IPS DF 19.7 (cell line): ENCODE results near the gene IFNL2.
"Not testable (repeated sequence)": the region's sequence is repeated elsewhere in the genome, so short reads cannot be mapped to it uniquely, and the experiment has no call there.

Source experiments
- DNase-seq: peaks from one replicate; pipeline ENCODE4 v3.0.0-alpha.2; 2013; ENCODE audit warnings: low read depth, low spot score

Gene IFNL2

DNA sequence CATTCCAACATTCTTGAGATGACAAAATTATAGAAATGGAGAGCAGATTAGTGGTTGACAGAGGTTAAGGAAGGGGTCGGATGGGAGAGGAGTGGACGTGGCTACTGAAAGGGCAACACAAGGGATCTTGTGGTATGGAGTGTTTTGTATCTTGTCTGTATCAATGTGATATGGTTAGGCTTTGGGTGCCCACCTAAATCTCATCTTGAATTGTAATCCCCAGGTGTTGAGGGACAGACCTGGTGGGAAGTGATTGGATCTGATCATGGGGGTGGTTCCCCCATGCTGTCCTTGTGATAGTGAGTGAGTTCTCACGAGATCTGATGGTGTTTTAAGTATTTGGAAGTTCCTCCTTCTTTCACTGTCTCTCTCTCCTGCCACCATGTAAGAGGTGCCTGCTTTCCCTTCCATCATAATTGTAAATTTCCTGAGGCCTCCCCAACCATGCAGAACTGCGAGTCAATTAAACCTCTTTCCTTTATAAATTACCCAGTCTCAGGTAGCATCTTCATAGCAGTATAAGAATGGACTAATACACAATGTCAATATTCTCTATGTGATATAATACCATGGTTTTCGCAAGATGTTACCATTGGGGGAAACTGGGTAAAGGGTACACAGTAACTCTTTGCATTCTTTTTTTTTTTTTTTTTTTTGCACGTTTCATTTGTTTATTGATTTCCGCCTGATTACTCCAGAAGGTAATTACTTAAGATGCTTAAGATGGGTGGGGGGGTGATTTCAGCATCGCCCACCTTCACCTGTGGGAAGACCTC, 14.6 kb upstream of the IFNL2 start:
- no peak for DNase-seq

DNA sequence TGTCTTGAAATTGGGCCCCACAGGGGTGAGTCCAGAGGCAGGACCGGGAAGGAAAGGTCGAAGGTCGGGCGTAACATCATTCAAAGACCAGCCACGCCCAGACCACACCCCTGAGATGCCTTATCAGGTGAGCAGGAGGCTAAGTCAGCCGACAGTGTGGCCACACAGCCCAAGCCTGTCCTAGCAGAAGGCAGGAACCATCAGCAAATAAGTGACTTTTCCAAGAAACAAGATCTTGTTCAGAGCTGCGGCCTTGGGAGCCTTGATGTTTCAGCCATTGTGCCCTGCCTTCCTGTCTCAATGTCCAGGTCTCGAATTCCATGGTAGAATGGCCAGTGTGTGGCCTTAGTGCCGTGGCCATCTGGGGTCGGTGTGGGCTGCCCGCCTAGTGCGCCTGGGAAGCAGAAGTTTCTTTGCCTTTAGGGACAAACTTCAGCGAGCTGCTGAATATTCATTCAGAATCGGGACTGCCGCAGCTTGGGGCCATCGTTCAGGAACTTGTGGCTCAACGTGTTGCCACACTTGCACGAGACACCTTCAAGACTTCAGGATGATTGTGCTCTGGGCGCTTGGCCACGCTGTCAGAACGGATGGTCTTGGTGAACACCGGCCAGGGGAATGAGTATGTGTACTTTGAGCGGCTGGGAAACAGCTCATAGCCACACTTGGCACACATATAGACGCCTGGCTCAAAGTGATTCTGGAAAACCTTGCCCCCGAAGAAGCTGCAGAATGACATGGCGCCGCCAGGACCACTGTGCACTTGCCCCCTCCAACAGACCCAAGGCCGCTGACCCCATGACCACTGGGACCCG, 13.5 kb upstream of the IFNL2 start:
- no peak for DNase-seq

DNA sequence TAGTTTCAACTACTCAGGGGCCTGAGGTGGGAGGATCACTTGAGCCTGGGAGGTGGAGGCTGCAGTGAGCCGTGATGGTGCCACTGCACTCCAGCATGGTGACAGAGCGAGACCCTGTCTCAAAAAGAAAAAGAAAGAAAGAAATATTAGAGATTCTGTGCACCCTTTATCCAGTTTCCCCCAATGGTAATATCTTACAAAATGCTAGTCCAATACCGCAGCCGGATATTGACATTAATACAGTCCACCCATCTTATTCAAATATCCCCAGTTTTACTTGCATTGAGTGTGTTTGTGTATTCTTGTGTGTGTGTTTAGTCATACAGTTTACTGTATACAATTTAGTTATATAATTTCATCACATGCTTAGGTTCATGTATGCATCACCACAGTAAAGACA, 11.0 kb upstream of the IFNL2 start:
- no peak for DNase-seq

DNA sequence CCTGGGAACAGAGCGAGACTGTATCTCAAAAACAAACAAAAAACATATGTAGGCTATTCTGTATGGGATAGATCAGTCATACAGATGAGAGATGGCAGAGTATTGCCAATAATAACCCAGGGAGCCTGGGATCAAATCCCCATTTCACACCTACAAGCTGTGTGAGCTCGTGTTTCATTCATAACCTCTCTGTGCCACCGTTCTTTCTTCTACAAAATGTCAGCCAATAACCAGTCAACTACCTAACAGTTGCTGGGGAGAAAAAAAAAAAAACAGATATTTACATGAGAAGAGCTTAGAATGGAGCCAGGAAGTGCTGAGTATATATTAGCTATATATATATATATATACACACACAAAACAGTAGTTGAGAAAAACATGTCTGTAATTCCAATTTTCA, 6.5 kb upstream of the IFNL2 start:
- no peak for DNase-seq

DNA sequence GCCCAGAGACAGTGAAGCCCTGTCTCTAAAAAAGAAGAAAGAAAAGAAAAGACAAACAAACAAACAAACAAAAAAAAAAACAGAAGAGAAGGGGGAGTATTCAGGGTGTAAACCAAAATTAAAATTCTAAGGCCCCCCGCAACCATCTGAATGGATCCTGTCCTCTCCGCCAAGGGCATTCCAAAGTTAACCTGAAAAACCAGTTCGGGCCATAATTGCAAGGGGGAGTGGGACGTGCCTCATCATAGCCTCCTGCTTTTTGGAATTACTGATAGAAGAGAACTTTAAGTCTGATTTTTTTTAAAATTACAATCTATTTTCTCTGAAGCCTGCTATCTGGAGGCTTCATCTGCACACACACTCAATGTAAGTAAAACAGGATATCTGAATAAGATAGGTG, 5.7 kb upstream of the IFNL2 start:
- DNase-seq = no peak

DNA sequence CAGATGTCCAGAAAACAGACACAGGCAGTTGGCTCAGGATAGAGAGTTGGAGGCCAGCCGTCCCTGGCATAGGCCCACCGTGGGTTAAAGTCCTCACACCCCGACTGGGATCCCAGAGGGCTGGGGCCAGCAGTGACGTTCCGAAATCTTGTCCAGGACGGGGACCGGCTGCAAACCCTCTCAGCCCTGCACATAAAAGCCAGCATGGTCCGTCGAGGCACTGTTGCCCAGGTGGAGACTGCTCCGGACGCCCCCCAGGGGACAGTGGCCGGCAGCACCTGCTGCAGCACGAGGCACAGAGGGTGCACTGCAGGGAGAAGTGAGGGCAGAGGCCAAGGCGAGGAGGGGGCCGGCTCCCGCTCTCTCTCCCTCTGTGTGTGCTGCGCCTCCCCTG, 4.3 kb upstream of the IFNL2 start:
- DNase-seq = no peak

DNA sequence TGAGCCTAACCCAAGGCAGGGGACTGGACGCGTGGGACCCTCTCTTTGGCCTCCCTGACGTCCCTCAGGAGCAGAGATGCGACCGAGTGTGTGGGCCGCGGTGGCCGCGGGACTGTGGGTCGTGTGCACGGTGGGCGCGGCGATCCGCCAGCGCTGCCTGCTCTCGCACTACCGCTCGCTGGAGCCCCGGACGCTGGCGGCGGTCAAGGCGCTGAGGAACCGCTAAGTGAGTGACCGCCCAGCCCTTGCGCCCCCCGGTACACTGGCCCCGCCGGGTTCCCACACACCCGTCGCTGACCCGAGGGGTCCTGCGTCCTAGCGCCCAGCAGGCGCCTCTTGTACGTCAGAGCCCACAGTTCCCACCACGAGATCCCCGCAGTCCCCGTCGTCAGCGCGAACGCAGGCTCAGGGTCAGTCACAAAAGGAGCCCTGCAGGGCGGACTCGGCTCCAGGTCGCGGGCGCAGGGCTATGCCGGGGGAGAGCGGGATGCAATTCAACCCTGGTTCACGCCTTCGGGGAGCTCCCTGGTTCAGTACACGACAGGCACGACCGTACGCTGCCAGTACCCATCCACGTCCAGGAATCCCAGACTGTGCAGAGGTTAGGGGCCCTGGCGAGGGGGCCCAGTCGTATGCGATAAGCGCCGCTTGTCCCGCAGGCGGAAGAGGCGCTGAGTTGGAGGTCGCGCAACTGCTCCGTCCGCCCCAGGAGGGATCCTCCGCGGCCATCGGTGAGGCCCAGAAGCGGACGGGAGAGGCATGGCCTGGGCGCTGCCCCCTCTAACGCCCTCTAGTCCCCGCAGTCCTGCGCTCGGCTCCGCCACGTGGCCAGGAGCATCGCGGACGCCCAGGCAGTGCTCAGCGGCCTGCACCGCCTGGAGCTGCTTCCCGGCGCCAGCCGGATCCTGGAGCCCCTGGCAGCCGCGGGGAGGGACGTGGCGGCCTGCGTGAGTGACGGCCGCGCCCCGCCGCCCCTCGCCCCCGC, 3.6 kb upstream of the IFNL2 start:
- no peak for DNase-seq

DNA sequence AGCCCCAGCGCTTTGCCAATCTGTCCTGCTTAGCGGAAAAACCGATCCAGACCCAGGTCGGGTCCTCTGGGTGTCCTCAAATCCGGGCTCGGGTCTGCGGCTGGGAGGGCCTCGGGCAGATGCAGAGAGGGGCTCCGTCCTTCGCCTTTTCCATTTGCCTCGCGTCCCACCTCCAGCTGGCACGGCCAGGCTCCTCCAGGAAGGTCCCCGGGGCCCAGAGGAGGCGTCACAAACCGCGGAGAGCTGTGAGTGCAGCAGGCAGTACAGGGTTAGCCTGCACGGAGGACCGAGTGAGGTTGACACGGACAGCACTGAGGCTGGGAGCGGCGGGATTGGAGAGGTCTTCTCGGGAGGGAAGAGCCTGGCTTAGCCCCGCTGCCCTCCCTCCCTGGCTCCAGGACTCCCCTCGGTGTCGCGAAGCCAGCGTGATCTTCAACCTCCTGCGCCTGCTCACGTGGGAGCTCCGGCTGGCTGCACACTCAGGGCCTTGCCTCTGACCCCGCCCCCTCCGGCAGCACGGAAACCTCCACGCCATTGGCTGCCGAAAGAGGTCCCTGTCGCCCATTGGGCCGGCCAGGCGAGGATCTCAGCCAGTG, 2.8 kb upstream of the IFNL2 start:
- no peak for DNase-seq

DNA sequence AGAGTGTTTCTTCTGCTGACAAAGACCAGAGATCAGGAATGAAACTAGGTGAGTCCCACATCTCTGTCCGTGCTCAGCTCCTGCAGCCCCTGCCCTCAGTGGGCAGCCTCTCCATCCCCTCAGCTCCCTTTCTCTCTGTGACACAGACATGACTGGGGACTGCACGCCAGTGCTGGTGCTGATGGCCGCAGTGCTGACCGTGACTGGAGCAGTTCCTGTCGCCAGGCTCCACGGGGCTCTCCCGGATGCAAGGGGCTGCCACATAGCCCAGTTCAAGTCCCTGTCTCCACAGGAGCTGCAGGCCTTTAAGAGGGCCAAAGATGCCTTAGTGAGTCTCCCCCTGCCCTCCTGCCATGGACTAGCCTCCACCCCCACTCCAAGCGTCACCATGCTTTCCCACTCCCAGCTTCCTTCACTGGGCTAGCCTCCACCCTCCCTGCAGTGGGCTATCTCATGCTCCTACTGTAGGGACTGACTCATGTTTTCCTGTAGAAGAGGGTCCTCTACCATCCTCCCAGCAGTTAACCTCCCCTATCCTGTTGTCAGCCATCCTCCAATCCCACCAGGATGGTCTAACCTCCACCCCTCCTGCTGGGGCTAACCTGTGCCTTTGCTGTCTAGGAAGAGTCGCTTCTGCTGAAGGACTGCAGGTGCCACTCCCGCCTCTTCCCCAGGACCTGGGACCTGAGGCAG, 481 bp downstream of the IFNL2 start:
- DNase-seq = not testable (repeated sequence)

DNA sequence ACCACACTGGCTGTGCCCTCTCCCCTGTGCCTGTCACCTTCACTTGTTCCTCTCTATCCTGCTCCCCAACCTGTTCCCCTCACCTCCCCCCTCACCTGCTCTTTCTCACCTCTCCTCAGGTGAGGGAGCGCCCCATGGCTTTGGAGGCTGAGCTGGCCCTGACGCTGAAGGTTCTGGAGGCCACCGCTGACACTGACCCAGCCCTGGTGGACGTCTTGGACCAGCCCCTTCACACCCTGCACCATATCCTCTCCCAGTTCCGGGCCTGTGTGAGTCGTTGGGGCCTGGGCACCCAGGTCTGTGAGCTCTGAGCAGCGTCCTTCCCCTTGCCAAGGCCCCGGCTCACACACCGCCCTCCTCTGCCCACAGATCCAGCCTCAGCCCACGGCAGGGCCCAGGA, 1.2 kb downstream of the IFNL2 start:
- not testable (repeated sequence) for DNase-seq

DNA sequence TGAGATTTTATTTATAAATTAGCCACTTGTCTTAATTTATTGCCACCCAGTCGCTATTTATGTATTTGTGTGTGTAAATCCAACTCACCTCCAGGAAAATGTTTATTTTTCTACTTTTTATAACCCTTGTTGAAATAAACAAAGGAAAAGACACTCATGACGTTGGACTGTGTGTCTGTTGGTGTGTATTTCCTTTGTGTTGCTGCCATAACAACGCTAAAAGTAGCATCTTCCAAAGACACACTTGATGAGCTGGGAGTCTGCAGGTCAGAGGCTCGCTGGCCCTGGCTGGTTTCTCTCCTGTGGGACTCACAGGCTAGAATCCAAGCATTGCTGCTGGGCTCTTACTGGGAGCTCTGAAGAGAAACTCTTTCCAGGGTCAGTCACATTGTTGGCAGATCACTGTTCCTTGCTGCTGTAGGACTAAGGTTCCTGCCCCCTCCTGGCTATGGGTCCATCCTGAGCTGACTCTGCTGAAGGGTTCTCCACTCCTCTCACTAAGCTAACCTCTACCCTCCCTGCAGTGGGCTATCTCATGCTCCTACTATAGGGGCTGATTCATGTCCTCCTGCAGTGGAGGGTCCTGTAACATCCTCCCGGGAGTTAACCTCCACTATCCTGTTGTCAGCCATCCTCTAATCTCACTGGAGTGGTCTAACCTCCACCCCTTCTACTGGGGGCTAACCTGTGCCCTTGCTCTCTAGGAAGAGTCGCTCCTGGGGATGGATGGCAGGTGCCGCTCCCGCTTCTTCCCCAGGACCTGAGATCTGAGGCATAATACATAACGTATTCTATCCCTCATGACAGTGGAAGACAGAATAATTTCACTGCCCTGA, 2.1 kb downstream of the IFNL2 start:
- DNase-seq = no peak

DNA sequence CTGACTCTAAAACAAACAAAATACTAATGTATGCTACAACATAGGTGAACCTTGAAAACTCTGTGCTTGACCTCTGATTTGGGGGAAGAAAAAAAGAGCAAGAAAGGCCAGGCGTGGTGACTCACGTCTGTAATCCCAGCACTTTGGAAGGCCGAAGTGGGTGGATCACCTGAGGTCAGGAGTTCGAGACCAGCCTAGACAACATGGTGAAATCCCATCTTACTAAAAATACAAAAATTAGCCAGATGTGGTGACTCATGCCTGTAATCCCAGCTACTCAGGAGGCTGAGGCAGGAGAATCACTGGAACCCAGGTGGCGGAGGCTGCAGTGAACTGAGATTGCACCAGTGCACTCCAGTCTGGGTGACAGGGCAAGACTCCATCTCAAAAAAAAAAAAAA, 5.7 kb downstream of the IFNL2 start:
- DNase-seq = not testable (repeated sequence)

DNA sequence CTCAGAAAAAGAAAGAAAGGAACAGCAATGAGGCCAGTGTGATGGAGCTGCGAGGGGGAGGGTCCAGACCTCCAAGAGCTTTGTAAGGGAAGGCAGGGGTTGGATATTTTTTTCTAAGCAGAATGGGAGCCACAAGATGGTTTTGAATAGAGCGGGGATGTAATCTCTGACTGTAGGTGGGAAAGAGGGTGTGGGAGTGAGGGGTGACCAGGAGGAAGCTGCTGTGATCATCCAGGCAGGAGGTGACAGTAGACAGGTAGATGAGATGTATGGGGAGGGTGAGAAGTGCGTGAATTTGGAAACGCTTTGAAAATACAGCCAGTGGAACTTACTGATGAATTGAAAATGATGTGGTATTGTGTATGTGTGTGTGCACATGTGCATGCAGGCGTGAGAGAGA, 7.4 kb downstream of the IFNL2 start:
- no peak for DNase-seq

DNA sequence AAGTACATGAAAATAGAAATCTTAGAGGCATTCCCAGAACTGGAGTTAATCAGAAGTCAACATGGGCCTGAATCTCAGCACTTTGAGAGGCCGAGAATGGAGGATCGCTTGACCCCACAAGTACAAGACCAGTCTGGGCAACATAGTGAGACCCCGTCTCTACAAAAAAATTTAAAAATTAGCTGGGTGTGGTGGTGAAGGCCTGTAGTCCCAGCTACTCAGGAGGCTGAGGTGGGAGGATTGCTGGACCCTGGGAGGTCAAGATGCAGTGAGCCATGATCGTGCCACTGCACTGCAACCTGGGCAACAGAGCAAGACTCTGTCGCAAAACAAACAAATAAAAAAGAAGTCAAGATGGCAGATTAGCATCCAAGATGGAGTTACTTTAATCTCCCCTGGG, 8.5 kb downstream of the IFNL2 start:
- no peak for DNase-seq

DNA sequence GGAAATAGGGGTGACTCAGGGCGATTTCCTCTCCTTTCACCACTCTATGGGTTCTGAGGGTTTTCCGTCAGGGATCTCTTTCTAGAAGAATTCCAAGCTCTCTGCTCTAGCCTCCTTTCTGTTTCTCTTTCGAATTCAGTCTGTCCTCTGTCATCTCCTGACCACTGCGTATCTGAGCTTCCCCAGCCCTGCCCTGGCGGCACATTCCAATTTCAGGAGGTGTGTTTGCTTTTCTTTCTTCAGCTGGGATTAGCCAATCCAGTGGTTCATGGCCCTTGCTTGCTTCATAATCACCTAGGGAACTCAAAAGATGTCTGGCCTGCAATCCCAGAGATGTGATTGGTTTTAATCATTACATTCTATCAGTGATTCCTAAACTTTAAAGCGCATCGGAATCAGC, 9.4 kb downstream of the IFNL2 start:
- DNase-seq = no peak

DNA sequence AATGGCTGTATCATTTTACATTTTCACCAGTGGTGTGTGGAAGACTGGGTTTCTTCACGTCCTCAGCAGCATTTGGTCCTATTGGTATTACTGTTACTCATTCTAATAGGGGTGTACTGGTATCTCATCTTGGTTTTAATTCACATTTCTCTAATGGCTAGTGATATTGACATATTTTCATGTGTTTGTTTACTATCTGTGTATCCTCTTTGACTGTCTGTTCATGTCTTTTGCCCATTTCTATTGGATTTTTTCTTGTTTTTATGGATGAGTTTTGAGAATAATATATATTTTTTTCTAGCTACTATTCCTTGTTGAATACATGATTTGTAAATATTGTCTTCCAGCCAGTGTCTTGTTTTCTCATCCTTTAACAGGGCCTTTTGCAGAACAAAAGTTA, 13.8 kb downstream of the IFNL2 start:
- DNase-seq = no peak

DNA sequence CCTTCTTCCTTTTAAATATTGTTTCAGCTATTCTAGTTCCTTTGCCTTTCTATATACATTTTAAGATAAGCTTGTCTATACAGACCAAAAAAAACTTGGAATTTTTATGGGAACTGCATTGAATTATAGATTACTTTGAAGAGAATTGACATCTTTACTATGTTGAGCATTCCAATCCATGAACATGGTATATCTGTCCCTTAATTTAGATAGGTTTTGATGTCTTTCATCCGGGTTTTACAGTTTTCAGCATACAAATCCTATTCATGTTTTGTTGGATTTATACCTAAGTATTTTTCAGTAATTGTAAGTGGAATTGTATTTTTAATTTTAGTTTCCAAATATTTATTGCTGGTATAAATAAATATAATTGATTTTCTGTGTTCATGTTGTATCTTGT, 15.8 kb downstream of the IFNL2 start:
- DNase-seq = no peak

DNA sequence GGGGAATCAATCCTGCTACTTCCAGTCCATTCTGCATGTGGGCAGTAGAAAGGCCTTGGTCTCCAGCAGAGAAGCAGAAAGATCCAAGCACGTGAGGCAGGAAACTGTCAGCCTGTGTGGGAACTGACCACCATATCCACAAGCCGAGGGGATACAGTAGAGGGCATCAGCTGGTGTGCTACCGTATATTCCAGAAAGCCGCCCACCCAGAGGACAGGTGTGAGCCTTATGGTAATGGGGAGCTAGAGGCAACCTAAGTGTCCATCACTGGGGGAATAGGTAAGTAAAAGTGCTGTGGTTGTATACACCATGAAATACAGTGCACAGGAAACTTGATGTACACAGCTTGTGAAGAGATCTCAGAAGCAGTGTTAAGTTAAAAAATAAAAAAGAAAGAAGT, 25.2 kb downstream of the IFNL2 start:
- no peak for DNase-seq

DNA sequence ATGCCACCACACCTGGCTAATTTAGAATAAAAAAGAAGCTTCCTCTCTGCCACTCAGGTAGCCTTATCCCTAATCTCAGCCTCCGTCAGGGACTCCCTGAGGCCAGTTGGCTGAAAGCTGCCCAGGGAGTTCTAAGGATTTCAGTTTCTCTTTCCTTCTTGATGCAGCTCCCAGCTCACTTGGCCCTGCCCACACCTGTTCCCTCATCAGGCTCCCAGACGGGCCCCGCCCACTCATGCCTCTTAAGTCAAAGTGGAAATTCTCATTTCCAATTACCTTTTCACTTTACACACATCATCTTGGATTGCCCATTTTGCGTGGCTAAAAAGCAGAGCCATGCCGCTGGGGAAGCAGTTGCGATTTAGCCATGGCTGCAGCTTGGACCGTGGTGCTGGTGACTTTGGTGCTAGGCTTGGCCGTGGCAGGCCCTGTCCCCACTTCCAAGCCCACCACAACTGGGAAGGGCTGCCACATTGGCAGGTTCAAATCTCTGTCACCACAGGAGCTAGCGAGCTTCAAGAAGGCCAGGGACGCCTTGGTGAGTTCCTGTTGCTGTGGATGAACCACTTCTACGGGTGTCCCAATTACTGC, 28.0 kb downstream of the IFNL2 start, which contains the start of gene IFNL1:
TSS of gene IFNL1 (plus strand) at position 353 of the 591 bp plus-strand sequence. CDS start at position 368, 15 bp downstream.
- no peak for DNase-seq

DNA sequence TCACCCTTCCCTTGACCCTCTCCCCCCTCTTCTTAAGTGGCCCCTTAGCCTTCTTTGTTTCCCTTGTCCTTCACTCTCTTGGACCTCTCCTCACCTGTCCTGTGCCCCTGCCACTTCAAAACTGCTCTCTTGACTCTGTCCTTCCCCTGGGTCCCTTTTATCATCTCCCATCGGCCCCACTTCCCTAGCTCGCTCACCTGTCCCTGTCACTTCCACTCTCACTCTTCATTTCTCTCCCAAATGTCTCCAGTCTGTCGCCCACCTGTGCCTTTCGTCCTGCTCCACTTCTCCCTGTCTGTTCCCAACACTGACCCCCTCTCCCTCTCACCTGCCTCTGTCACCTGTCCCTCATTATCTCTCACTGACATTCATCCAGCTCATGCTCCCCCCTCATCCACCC, 28.7 kb downstream of the IFNL2 start:
- DNase-seq = no peak
